ENCODE measurements around the gene GNLY. TPM values are rescaled to one million over a fixed set of nuclear protein-coding genes. Genes with fewer than 3 reads are reported as not detected.
A peak's percentile ranks its signal among the peaks of the same experiment; 100 is the strongest.

Gene GNLY
- total RNA-seq, 4 donors from 2014 or later, result 0.63 to 4.2 (median 0.98) TPM; not detected in 1

- H3K4me3 ChIP-seq, result peak overlapping the region in 3 of 4 donors; percentile 15 to 26 (median 24)
- WGBS, 2 donors, result 12 to 32% methylated on average over 8 of the region's 8 CpGs
Measured at GRCh38 chr2:85745619-85746018, 51.5 kb downstream of the GNLY start.

DNA sequence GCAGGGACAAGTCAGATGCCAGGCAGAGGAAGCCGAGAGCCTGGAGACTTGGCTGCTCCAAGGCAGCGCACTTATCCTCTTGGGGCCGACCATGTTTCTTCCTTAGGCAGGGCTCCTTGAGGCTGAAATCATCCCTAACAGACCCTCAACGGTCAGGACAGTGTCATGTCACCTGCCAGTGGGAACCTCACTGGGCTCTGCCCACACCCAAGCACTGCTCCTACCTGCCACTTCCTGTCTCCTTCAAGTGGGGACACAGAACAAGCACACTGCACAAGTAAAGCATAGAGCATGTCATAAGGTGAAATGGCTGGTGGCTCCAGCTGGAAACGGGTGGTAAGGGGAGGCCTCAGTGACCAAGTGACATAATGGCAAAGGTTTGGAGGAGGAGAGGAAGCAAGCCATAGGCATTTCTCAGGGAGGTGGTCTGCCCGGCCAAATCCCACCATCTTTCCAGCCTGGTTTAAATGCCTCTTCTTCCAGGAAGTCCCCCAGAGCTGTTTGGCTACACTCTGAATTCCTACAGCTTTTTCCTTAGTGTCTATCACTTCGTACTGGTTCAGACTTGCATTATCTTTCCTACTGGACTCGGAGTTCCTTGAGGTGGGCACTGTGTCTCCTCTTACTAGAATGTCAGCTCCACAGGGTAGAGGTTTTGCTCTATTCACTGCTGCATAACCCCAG lies 52.3 kb downstream of the GNLY start:
- WGBS, 2 donors, result 74 to 79% methylated on average over 8 of the region's 8 CpGs
- peaks cover 17 to 98% (median 75%) of the 10 kb centered on the region in 4 donors for H3K4me1 ChIP-seq
- no peaks in the 10 kb centered on the region for H3K27me3 ChIP-seq
- TF ChIP-seq POLR2A (IDR thresholded peaks at IDR 0.05) (no peak), EP300 (IDR thresholded peaks at IDR 0.05) (no peak)
- TF ChIP-seq, protein P1, sequence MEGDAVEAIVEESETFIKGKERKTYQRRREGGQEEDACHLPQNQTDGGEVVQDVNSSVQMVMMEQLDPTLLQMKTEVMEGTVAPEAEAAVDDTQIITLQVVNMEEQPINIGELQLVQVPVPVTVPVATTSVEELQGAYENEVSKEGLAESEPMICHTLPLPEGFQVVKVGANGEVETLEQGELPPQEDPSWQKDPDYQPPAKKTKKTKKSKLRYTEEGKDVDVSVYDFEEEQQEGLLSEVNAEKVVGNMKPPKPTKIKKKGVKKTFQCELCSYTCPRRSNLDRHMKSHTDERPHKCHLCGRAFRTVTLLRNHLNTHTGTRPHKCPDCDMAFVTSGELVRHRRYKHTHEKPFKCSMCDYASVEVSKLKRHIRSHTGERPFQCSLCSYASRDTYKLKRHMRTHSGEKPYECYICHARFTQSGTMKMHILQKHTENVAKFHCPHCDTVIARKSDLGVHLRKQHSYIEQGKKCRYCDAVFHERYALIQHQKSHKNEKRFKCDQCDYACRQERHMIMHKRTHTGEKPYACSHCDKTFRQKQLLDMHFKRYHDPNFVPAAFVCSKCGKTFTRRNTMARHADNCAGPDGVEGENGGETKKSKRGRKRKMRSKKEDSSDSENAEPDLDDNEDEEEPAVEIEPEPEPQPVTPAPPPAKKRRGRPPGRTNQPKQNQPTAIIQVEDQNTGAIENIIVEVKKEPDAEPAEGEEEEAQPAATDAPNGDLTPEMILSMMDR (IDR thresholded peaks at IDR 0.05), result no peak
- peak overlapping the region; percentile 83 to 96 (median 94) for H3K27ac ChIP-seq
- H3K9me3 ChIP-seq, result no peaks in the 10 kb centered on the region
- no peaks in the 10 kb centered on the region for H3K36me3 ChIP-seq
- H3K4me3 ChIP-seq, result no peak overlapping the region
- no peak for DNase-seq (ENCODE audit: low spot score in 2 of 2)

More at GRCh38 chr2:85745619-85746018, 51.5 kb downstream of the GNLY start:
- Histone ChIP-seq H3K9me3 (no peaks in the 10 kb centered on the region), H3K36me3 (no peaks in the 10 kb centered on the region), H3K27me3 (no peaks in the 10 kb centered on the region), H3K4me1 (peaks cover 22 to 98% (median 75%) of the 10 kb centered on the region in 4 donors), H3K27ac (peak overlapping the region; percentile 83 to 96 (median 94))
- TF ChIP-seq POLR2A (IDR thresholded peaks at IDR 0.05), result no peak
- TF ChIP-seq EP300 (IDR thresholded peaks at IDR 0.05), result no peak
- TF ChIP-seq, protein P1 (IDR thresholded peaks at IDR 0.05), result no peak
- no peak for DNase-seq (ENCODE audit: low spot score in 2 of 2)

- 85 to 86% methylated on average over 3 of the region's 3 CpGs for WGBS, 2 donors
- no peaks in the 10 kb centered on the region for H3K9me3 ChIP-seq
- H3K36me3 ChIP-seq, result no peaks in the 10 kb centered on the region
- TF ChIP-seq, protein P1 (IDR thresholded peaks at IDR 0.05), result no peak
- TF ChIP-seq POLR2A (IDR thresholded peaks at IDR 0.05) (no peak), EP300 (IDR thresholded peaks at IDR 0.05) (no peak)
- H3K4me1 ChIP-seq, result peaks cover 15 to 98% (median 76%) of the 10 kb centered on the region in 4 donors
- H3K27ac ChIP-seq, result peak overlapping the region; percentile 83 to 96 (median 94)
- no peaks in the 10 kb centered on the region for H3K27me3 ChIP-seq
- DNase-seq (ENCODE audit: low spot score in 2 of 2), result no peak
- H3K4me3 ChIP-seq, result no peak overlapping the region
Measured at GRCh38 chr2:85747441-85747840, 53.3 kb downstream of the GNLY start.

GRCh38 chr2:85748039-85748734 lies 54.0 kb downstream of the GNLY start:
- Histone ChIP-seq H3K36me3 (no peaks in the 10 kb centered on the region), H3K9me3 (no peaks in the 10 kb centered on the region), H3K4me3 (no peak overlapping the region), H3K27ac (peak overlapping the region; percentile 83 to 96 (median 94)), H3K4me1 (peaks cover 11 to 99% (median 76%) of the 10 kb centered on the region in 4 donors), H3K27me3 (no peaks in the 10 kb centered on the region)
- TF ChIP-seq, protein P1 (IDR thresholded peaks at IDR 0.05), result no peak
- no peak for TF ChIP-seq POLR2A (IDR thresholded peaks at IDR 0.05)
- no peak for TF ChIP-seq EP300 (IDR thresholded peaks at IDR 0.05)
- no peak for DNase-seq (ENCODE audit: low spot score in 2 of 2)
- WGBS, 2 donors, result 77 to 79% methylated on average over 9 of the region's 9 CpGs

Small RNAs within 50 kb of the gene (small RNA-seq; reads per million reads assigned to genes)
- not detected for gene RNU1-38P

Other genes starting within 250 kb of the GNLY start
- gene MAT2A, start 155.2 kb upstream of the GNLY start, total RNA-seq, result 100 to 1,000 TPM; 139 to 164 (median 145) TPM
- gene GGCX, start 132.9 kb upstream of the GNLY start, total RNA-seq, result 10 to 100 TPM; 24.7 to 34.3 (median 27.1) TPM
- gene VAMP8, start 116.8 kb upstream of the GNLY start, total RNA-seq, result 10 to 100 TPM in 2 of 4 donors, 1 to 10 TPM in 2; 4.3 to 24.0 (median 11.8) TPM
- 10 to 100 TPM; 39.6 to 91.6 (median 55.6) TPM for gene VAMP5, start 109.9 kb upstream of the GNLY start, total RNA-seq
- gene RNF181, start 98.6 kb upstream of the GNLY start, total RNA-seq, result 100 to 1,000 TPM; 117 to 212 (median 162) TPM
- gene TMEM150A, start 91.7 kb upstream of the GNLY start, total RNA-seq, result 10 to 100 TPM; 12.9 to 29.4 (median 16.6) TPM
- gene C2orf68, start 82.3 kb upstream of the GNLY start, total RNA-seq, result 10 to 100 TPM; 15.7 to 21.9 (median 19.7) TPM
- 100 to 1,000 TPM in 2 of 4 donors, 10 to 100 TPM in 2; 90.0 to 173 (median 130) TPM for gene USP39, start 78.2 kb upstream of the GNLY start, total RNA-seq
- not detected for gene SFTPB, start 26.2 kb upstream of the GNLY start, total RNA-seq
- 100 to 1,000 TPM in 3 of 4 donors, 10 to 100 TPM in 1; 98.0 to 170 (median 119) TPM for gene ATOH8, start 59.6 kb downstream of the GNLY start, total RNA-seq
- gene ST3GAL5, start 194.6 kb downstream of the GNLY start, total RNA-seq, result 10 to 100 TPM; 30.9 to 37.4 (median 32.9) TPM